ENCODE measurements around the gene RAI1. TPM values are rescaled to one million over a fixed set of nuclear protein-coding genes. Genes with fewer than 3 reads are reported as not detected.

The RAI1 gene
- total and polyA plus RNA-seq, 2 of the 8 experiments (the other 6 are each of a cell fraction or from before 2014, with no cell fraction given) = 0.39 to 1.2 TPM

DNA sequence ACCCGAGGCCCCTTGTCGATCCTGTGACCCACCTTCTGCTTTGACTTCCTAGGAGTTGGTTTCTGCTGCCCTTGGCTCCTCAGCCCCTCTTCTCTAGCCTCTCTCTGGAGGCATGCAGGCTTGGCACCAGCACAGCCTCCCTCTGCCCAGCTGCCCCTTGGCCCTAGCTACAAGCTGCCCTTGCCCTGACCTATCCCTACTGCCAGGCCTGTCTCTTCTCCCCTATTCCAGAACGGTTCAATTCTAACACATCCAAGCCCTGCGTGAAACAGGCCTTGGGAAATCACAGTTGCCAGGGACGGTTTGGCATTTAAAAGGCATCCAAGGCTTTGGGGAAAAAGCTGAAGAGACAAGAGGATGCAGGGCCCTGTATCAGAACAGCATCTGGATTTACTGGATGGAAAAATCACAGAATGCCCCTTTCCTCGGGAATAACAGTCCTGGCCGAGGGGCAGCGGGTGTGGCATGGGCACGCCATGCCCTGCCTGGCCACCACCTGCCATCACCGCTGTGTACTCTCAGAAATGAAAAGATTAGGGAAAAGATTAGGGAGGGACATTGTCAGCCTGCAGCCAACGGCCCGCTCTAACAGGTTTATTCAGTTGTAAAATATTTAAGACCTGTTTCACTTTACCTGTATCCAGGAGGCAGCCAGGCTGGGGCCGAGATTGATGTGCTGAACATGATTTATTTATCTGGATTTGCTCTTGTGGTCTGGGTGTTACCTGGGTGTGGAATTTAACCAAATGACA, 15.8 kb downstream of the RAI1 start:
- Histone ChIP-seq H3K23me2 (ENCODE audit: low read depth, low read length) (peaks cover 7% of the 10 kb centered on the region; the same call in 1 of the 2 replicates), H4K8ac (ENCODE audit: extremely low read depth, insufficient read depth, low read length) (no peak overlapping the region), H2BK12ac (ENCODE audit: low read depth, low read length) (peak overlapping the region; percentile 56; the same call in 1 of the 2 replicates), H3K56ac (replicated peaks; ENCODE audit: insufficient read length, low read depth, low read length) (no peak overlapping the region), H3K14ac (ENCODE audit: insufficient read length) (no peak overlapping the region), H2AK5ac (ENCODE audit: low read depth, low read length) (peak overlapping the region; percentile 96; the same call in 1 of the 2 replicates), H2BK5ac (ENCODE audit: low read depth, low read length) (no peak overlapping the region), H3K79me2 (ENCODE audit: control insufficient read depth in 1 of 2, insufficient read depth in 2 of 2, low read length in 2 of 2) (no peaks in the 10 kb centered on the region), H3K9me3 (ENCODE audit: insufficient read depth in 2 of 2, low read depth in 1 of 2, low read length in 1 of 2) (no peaks in the 10 kb centered on the region), H4K91ac (replicated peaks; ENCODE audit: insufficient read length, low read length) (no peak overlapping the region), H2BK15ac (ENCODE audit: low read length) (peak overlapping the region; percentile 99; the same call in 1 of the 2 replicates), H3K4me3 (ENCODE audit: extremely low read depth in 1 of 4, insufficient read depth in 2 of 4, low read depth in 3 of 4, low read length in 4 of 4) (no peak overlapping the region), H3K36me3 (ENCODE audit: control insufficient read depth in 2 of 4, insufficient read depth in 4 of 4, low read length in 3 of 4) (no peaks in the 10 kb centered on the region), H3K4ac (replicated peaks; ENCODE audit: insufficient read length, low read depth, low read length) (no peak overlapping the region), H3K4me2 (ENCODE audit: insufficient read depth in 1 of 2, low read depth in 2 of 2, low read length in 2 of 2) (no peak overlapping the region), H2BK20ac (ENCODE audit: low read length) (no peak overlapping the region), H2BK120ac (replicated peaks; ENCODE audit: low read depth, low read length) (no peak overlapping the region), H2AFZ (ENCODE audit: low read length) (no peak overlapping the region), H3K27me3 (replicated peaks in 1 of 4; ENCODE audit: control insufficient read depth in 3 of 4, extremely low read depth in 1 of 4, insufficient read depth in 3 of 4, low read length in 3 of 4) (peaks cover 56 to 93% (median 79%) of the 10 kb centered on the region in 4 experiments), H4K5ac (ENCODE audit: insufficient read length, low read depth, low read length) (no peak overlapping the region), H4K20me1 (replicated peaks in 1 of 2; ENCODE audit: control insufficient read depth in 1 of 2, insufficient read depth in 2 of 2, low read length in 2 of 2) (peaks cover 25 to 27% of the 10 kb centered on the region in 2 experiments), H3K4me1 (replicated peaks in 1 of 4; ENCODE audit: control insufficient read depth in 3 of 4, insufficient read depth in 4 of 4, low read length in 3 of 4) (peaks cover 0 to 54% (median 46%) of the 10 kb centered on the region in 4 experiments; a peak in 6 of 7 replicates), H3K23ac (ENCODE audit: insufficient read length) (no peak overlapping the region), H3K79me1 (ENCODE audit: low read depth, low read length) (no peaks in the 10 kb centered on the region), H3K18ac (ENCODE audit: extremely low read depth, low read length) (no peak overlapping the region; the same call in 1 of the 2 replicates), H3K9ac (replicated peaks in 1 of 4; ENCODE audit: extremely low read depth in 1 of 4, low read depth in 3 of 4, low read length in 3 of 4) (no peak overlapping the region), H3K27ac (ENCODE audit: low read depth, low read length) (no peak overlapping the region)
- WGBS, 2 experiments (ENCODE audit: extremely low coverage in 1 of 2, insufficient coverage in 1 of 2, insufficient read length in 1 of 2, insufficient replicate concordance in 2 of 2, low coverage in 1 of 2, low lambda C conversion rate in 2 of 2, missing lambda C conversion rate in 1 of 2) = 85% methylated on average over 13 of the region's 13 CpGs; no CpG with 5 or more reads in 1 of the 2 experiments
- CTCF ChIA-PET (ENCODE audit: partially characterized antibody) = interaction anchor here (1.0 kb wide), 2 partner anchors 15 to 17 kb away, joined by 4 to 6 read pairs; no protein-coding TSS in a partner anchor
- DNase-seq (ENCODE audit: low read depth in 1 of 2, low spot score in 2 of 2) (no peak), FAIRE-seq (no peak)
- no peak for TF ChIP-seq CBX8 (IDR thresholded peaks at IDR 0.05; ENCODE audit: borderline replicate concordance, low read depth, low read length)
- TF ChIP-seq JUND (IDR thresholded peaks at IDR 0.05; ENCODE audit: low read length) = no peak
- POLR2A ChIA-PET (ENCODE audit: partially characterized antibody) = interaction anchor here (1.0 to 2.1 kb wide), 2 partner anchors 14 kb away, joined by 3 to 7 read pairs; no protein-coding TSS in a partner anchor

Data from H1 (cell line).